Thyroid gland (tissue), 4 donors: ENCODE data around the gene SMIM14.

Source experiments
- CTCF ChIP-seq, 6 experiments: fragments of 200-600 bp in 3 of 6; fragments of 450-650 bp in 3 of 6; sonication (generic) in 3 of 6; IDR thresholded peaks; one replicate each; pipeline ENCODE4 v1.5.1; 2016 to 2019; ENCODE audit warnings: antibody characterized with exemption in 6 of 6, mild to moderate bottlenecking in 2 of 6, inconsistent platforms in 1 of 6, moderate library complexity in 1 of 6
- POLR2A ChIP-seq, 2 donors: fragments of 450-650 bp; IDR thresholded peaks; one replicate each; pipeline ENCODE4 v1.6.1; 2017; ENCODE audit warnings: antibody characterized with exemption in 2 of 2, mild to moderate bottlenecking in 2 of 2, moderate library complexity in 1 of 2

GRCh38 chr4:39543034-39543433 is 95.6 kb downstream of the SMIM14 start:
- no peak for TF ChIP-seq CTCF (IDR thresholded peaks at IDR 0.05)
- no peak for TF ChIP-seq POLR2A (IDR thresholded peaks at IDR 0.05)
